ENCODE data around the gene DIDO1.

DNA sequence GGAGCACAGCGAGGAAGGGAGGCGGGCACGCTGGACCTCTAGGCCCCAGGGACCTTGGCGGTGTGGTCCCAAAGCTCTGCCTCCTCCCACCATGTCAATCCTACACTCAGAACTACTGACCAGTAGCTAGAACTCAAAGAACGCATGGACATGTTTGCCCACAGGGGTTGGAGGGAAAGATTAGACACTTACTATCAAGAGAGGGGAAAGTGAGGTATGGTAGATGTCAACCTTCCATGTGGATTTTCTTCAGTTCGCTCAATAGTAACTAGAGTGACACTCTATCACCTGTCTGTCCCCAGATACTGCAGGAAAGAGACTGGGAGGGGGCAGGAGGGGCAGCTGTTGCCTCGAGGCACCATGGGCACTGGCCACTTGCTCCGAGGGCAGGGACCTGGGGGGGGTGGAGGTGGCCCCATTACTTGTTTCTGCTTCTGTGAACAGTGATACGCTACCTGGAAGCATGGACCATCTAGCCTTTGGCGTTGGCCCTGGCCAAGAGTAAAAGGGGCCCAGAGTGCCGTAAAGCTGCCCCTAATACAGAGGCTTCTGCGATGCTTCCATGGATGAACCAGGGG, 912 bp upstream of the DIDO1 start:
- no peak for TF ChIP-seq CTCF (conservative IDR thresholded peaks at IDR 0.05; ENCODE audit: low read depth, low read length)
- no peak for TF ChIP-seq EZH2 (IDR thresholded peaks at IDR 0.05; ENCODE audit: low read length, unreplicated experiment)
- no peak for TF ChIP-seq EZH2phosphoT487 (IDR thresholded peaks at IDR 0.05; ENCODE audit: borderline replicate concordance, low read length)

All from PC-3 (cell line).